ENCODE measurements around the gene NANOS3. TPM values are rescaled to one million over a fixed set of nuclear protein-coding genes. Genes with fewer than 3 reads are reported as not detected.

The NANOS3 gene
- total RNA-seq, 2 donors from 2014 or later = 1.5 TPM; not detected in 1

- intact Hi-C loops (cut with DNase I) = no loop called here
- Histone ChIP-seq H3K27me3 (replicated peaks; ENCODE audit: insufficient read depth) (no peaks in the 10 kb centered on the region), H3K36me3 (no peaks in the 10 kb centered on the region), H3K4me1 (replicated peaks) (no peaks in the 10 kb centered on the region), H3K9me3 (no peaks in the 10 kb centered on the region), H3K27ac (no peak overlapping the region), H3K4me3 (no peak overlapping the region)
- TF ChIP-seq CTCF (IDR thresholded peaks at IDR 0.05) = no peak
- no peak for TF ChIP-seq POLR2A (IDR thresholded peaks at IDR 0.05)
- no peak for TF ChIP-seq POLR2AphosphoS5 (IDR thresholded peaks at IDR 0.05)
- 81% methylated on average over 5 of the region's 5 CpGs for WGBS
- DNase-seq (ENCODE audit: low spot score) = no peak
Observed at GRCh38 chr19:13894552-13894951, 17.6 kb downstream of the NANOS3 start.

GRCh38 chr19:13896227-13896626, 19.3 kb downstream of the NANOS3 start:
- Histone ChIP-seq H3K27ac (no peak overlapping the region), H3K4me3 (no peak overlapping the region), H3K9me3 (no peaks in the 10 kb centered on the region), H3K4me1 (replicated peaks) (no peaks in the 10 kb centered on the region), H3K36me3 (no peaks in the 10 kb centered on the region), H3K27me3 (replicated peaks; ENCODE audit: insufficient read depth) (no peaks in the 10 kb centered on the region)
- TF ChIP-seq POLR2AphosphoS5 (IDR thresholded peaks at IDR 0.05) (no peak), CTCF (IDR thresholded peaks at IDR 0.05) (no peak), POLR2A (IDR thresholded peaks at IDR 0.05) (no peak)
- intact Hi-C loops (cut with DNase I) = no loop called here
- WGBS = 96% methylated on average over 2 of the region's 2 CpGs
- DNase-seq (ENCODE audit: low spot score) = no peak

GRCh38 chr19:13899393-13899792, 22.5 kb downstream of the NANOS3 start:
- DNase-seq (ENCODE audit: low spot score) = no peak
- Histone ChIP-seq H3K36me3 (no peaks in the 10 kb centered on the region), H3K9me3 (no peaks in the 10 kb centered on the region), H3K27ac (no peak overlapping the region), H3K4me1 (replicated peaks) (no peaks in the 10 kb centered on the region), H3K4me3 (no peak overlapping the region), H3K27me3 (replicated peaks; ENCODE audit: insufficient read depth) (no peaks in the 10 kb centered on the region)
- intact Hi-C loops (cut with DNase I) = no loop called here
- WGBS = 55% methylated on average over 10 of the region's 10 CpGs
- TF ChIP-seq POLR2A (IDR thresholded peaks at IDR 0.05) (no peak), CTCF (IDR thresholded peaks at IDR 0.05) (no peak), POLR2AphosphoS5 (IDR thresholded peaks at IDR 0.05) (no peak)

GRCh38 chr19:13899912-13900584, 23.1 kb downstream of the NANOS3 start:
- H3K4me3 ChIP-seq = no peak overlapping the region
- H3K36me3 ChIP-seq = no peaks in the 10 kb centered on the region
- TF ChIP-seq POLR2AphosphoS5 (IDR thresholded peaks at IDR 0.05) (no peak), POLR2A (IDR thresholded peaks at IDR 0.05) (no peak), CTCF (IDR thresholded peaks at IDR 0.05) (no peak)
- WGBS = 68% methylated on average over 5 of the region's 5 CpGs
- no peaks in the 10 kb centered on the region for H3K27me3 ChIP-seq (replicated peaks; ENCODE audit: insufficient read depth)
- H3K27ac ChIP-seq = no peak overlapping the region
- no peaks in the 10 kb centered on the region for H3K4me1 ChIP-seq (replicated peaks)
- intact Hi-C loops (cut with DNase I) = no loop called here
- no peaks in the 10 kb centered on the region for H3K9me3 ChIP-seq
- DNase-seq (ENCODE audit: low spot score) = no peak

- intact Hi-C loops (cut with DNase I) = no loop called here
- Histone ChIP-seq H3K27ac (no peak overlapping the region), H3K9me3 (no peaks in the 10 kb centered on the region), H3K4me1 (replicated peaks) (no peaks in the 10 kb centered on the region), H3K27me3 (replicated peaks; ENCODE audit: insufficient read depth) (no peaks in the 10 kb centered on the region), H3K36me3 (no peaks in the 10 kb centered on the region), H3K4me3 (no peak overlapping the region)
- WGBS = 84% methylated on average over 4 of the region's 4 CpGs
- TF ChIP-seq POLR2A (IDR thresholded peaks at IDR 0.05) (no peak), POLR2AphosphoS5 (IDR thresholded peaks at IDR 0.05) (no peak), CTCF (IDR thresholded peaks at IDR 0.05) (no peak)
- DNase-seq (ENCODE audit: low spot score) = no peak
Observed at GRCh38 chr19:13902993-13903555, 26.1 kb downstream of the NANOS3 start.

Data from prostate gland (tissue), 2 donors.